Skeletal muscle cell (primary cell): Measurements from ENCODE around the gene BRD3OS.

Source experiments
- DNase-seq: peaks from one replicate; pipeline ENCODE4 v3.0.0-alpha.2; 2010; ENCODE audit warnings: low read depth
- H3K4me3 ChIP-seq: 2 replicates; pipeline ENCODE4 v1.5.1; 2011; ENCODE audit warnings: low read depth, mild to moderate bottlenecking, control low read depth, low read length, moderate library complexity

The BRD3OS gene

DNA sequence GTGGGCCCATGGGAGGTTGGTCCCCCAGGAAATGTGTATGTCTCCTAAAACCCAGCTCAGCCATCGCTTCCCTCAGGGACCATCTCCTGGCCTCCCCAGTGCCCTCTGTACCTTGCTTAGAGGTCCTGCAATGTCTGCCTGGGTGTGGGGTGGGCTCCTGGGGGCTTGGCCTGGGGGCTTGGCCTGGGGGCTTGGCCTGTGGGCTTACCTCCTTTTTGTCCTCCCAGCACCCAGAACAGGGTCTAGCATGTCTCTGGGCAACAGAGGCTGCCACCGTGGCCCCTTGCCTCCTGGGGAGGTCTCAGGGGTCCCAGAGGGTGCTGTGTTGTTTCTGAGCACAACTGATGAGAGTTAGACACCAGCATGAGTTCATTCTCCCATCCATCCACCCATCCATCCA is 22.5 kb upstream of the BRD3OS start:
- no peak for DNase-seq
- H3K4me3 ChIP-seq = no peak overlapping the region

GRCh38 chr9:134003237-134003636 is 22.0 kb upstream of the BRD3OS start:
- no peak for DNase-seq
- no peak overlapping the region for H3K4me3 ChIP-seq

GRCh38 chr9:134004131-134004873 is 21.0 kb upstream of the BRD3OS start:
- H3K4me3 ChIP-seq = no peak overlapping the region
- DNase-seq = no peak

DNA sequence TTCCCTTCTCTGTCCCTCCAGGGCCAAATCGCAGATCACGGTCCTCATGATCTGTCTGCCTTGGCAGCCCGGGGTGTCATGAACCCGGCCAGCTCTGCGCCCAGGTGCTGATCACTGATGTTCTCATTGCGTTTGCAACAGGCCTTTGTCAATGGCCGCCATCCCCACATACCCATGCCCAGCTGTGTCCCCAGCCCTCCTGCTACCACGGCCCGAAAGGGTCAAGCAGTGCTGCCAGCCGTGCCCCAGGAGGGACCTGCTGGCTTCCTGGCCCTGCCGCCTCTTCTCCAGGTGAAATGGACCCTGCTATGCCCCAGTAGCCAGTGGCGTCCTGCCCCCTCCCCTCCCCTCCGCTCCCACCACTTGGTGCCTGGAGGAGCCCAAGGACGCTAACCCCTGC is 20.4 kb upstream of the BRD3OS start:
- no peak for DNase-seq
- no peak overlapping the region for H3K4me3 ChIP-seq

DNA sequence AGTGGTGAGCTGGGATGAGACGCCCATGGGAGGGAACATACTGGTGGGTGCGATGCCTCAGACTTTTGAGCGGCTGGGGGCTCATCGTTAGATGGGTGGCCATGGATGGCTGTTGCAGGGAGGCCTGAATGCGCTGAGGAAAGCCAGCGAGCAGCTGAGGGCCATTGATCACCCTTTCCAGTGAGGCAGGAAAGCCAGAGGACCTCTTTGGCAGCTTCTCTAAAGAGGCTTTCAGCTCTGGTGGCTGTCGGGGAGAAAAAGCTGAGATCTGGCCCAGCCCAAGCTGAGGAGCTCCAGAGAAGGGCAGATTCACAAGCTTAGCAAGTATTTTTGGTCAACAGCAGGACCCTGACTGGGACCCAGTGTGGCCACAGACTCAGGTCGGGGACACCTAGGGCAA is 19.9 kb upstream of the BRD3OS start:
- DNase-seq = no peak
- no peak overlapping the region for H3K4me3 ChIP-seq

- no peak overlapping the region for H3K4me3 ChIP-seq
- no peak for DNase-seq
Measured at GRCh38 chr9:134007150-134007549, 18.1 kb upstream of the BRD3OS start.

DNA sequence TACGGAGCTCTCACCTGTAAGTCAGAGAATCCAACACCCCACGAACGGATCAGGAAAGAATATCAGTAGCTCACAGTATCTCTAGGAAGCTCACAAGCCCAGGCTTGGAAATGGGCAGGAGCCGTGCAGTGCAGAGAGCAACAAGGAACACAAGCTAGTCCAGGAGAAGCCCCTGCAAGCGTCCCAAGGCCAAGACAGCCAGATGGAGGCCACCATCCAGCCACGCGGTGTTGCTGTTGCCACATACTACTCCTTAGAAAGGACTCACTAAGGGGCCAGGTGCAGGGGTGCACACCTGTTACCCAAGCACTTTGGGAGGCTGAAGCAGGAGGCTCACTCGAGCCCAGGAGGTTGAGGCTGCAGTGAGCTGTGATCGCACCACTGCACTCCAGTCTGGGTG is 17.7 kb upstream of the BRD3OS start:
- DNase-seq = no peak
- H3K4me3 ChIP-seq = no peak overlapping the region

DNA sequence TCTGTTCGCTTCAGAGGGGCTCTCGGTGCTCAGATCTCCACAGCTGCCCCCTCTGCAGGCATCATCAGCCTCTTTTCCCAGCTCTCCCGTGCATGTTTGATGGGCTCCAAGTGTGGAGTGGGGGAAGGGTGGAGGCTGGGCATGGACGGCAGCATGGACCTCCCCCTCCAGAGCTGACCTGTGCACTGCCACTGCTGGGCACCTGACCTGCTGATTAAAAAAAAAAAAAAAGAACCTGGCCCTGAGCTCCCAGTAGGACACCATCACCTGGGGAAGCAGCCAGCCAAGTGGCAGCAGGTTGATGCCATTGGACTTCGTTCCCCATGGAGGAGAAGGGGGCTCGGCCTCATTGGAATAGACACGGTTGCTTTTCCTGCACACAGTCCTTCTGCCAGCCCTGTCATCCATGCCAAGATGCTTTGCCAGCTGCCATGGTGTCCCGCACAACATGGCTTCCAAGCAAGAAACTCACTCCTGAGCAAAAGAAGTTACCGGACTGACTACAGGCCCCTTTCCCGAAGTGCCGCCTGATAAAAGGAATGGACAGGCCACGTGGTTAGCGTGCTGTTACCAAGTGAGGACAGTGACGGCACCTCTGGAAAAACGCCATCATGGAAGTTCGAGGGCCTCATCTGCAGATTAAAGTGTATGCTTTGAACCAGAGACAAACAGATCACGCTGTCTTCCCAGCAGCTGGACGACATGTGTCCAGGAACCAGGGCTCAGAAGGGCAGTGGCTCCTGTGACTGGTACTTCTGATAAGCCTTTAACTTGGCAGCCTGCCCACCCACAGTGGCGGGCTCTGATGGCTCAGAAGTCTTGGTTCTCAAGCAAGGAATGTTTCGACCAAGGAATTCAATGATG is 14.7 kb upstream of the BRD3OS start:
- DNase-seq = no peak
- no peak overlapping the region for H3K4me3 ChIP-seq

GRCh38 chr9:134011401-134011800 is 13.9 kb upstream of the BRD3OS start:
- no peak overlapping the region for H3K4me3 ChIP-seq
- no peak for DNase-seq

DNA sequence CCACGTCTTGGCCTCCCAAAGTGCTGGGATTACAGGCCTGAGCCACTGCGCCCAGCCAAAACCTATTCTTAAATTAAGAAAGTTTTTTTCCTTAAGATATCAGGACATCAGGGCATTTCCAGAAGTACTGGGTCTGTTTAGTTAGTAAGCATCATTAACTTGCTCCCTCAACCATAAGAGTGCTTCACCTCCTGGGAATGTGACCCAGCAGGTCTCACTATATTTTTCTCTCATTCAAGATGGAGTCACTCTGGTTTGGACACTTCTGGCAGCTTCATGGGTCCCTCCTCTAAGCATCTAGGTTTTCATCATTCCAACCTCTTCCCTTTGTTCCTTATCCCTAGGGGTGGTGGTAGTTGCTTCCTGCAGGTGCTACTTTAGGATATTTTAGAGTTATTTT is 10.3 kb upstream of the BRD3OS start:
- DNase-seq = no peak

GRCh38 chr9:134024214-134024792 is 978 bp upstream of the BRD3OS start:
- DNase-seq = no peak
- H3K4me3 ChIP-seq = peak overlapping the region; percentile 44

More for the DNA sequence above, 10.3 kb upstream of the BRD3OS start:
- H3K4me3 ChIP-seq = no peak overlapping the region

GRCh38 chr9:134025606-134026541 is 593 bp downstream of the BRD3OS start:
- DNase-seq = no peak
- peak overlapping the region; percentile 67 for H3K4me3 ChIP-seq

DNA sequence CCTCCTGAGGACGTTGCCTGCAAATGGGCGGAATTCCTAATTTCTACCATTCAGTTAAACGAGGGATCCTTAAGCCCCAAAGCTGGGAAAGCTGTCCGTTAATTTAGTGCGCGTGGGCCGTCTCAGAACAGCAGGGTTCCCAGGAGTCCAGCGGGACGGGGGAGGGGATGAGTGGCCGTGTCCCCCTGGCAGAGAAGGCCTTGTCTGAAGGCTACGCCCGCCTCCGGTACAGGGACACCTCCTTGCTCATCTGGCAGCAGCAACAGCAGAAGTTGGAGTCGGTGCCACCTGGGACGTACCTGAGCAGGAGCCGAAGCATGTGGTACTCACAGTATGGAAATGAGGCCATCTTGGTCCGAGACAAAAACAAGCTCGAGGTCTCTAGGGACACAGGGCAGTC is 1.3 kb downstream of the BRD3OS start:
- H3K4me3 ChIP-seq = peak overlapping the region; percentile 67
- no peak for DNase-seq

- DNase-seq = no peak
- H3K4me3 ChIP-seq = no peak overlapping the region
Measured at GRCh38 chr9:134026981-134027380, 1.7 kb downstream of the BRD3OS start.

GRCh38 chr9:134027561-134027960 is 2.3 kb downstream of the BRD3OS start:
- DNase-seq = no peak

GRCh38 chr9:134028076-134028475 is 2.8 kb downstream of the BRD3OS start:
- H3K4me3 ChIP-seq = no peak overlapping the region
- DNase-seq = no peak

More at GRCh38 chr9:134027561-134027960, 2.3 kb downstream of the BRD3OS start:
- no peak overlapping the region for H3K4me3 ChIP-seq

- no peak overlapping the region for H3K4me3 ChIP-seq
- no peak for DNase-seq
Measured at GRCh38 chr9:134028575-134029247, 3.4 kb downstream of the BRD3OS start.

DNA sequence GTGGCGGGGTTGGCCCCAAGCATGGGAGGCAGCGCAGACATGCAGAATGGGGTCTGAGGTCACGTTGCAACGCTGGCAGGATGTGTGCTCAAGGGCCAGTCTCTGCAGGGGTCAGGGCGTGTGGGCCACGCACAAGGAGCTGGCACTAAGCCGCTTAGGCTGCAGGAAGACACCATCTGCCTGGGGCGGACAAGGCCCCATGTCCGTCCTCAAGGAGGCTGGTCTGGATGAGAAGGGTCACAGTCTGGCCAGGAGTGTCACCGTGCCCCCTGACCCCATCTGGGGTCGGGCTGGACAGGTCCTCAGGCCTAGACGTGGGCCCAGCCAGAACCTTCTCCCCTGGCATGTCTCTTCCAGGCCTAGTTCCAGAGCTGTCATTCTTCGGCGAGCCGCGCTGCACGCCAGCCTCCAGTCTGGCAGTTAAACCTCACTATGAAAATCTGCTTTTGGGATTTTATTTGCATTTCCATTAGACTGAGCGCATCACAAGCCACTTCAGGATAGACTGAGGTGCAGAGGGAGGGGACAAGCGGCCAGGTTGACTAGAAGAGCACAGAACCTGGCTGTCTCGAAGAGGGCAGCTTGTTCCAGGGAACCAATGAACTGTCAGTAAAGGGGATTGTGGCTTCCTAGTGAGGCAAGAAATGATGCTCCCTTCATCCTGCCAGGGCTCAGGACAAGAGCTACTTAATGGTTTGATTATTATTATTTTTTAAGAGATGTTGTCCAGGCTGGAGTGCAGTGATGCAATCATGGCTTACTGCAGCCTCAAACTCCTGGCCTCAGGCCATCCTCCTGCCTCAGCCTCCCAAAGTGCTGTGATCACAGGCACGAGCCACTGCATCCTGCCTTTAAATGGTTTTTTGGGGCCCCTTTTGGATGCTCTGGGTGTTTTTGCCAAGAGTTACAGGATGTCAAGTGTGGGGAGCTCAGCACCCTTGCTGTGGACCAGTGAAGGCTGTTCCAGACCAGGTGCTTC is 4.3 kb downstream of the BRD3OS start:
- no peak overlapping the region for H3K4me3 ChIP-seq
- no peak for DNase-seq
